Measurements from ENCODE around the gene B4GALNT3.

DNA sequence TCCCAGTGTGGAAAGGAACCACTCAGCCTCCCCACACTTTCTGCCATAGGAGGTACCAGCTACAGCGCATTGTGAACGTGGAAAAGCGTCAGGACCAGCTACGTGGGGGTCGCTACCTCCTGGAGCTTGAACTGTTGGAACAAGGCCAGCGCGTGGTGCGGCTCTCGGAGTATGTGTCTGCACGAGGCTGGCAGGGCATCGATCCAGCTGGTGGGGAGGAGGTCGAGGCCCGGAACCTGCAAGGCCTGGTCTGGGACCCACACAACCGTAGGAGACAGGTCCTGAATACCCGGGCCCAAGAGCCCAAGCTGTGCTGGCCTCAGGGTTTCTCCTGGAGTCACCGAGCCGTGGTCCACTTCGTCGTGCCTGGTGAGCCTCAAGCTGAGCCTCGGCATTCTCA is 96.8 kb downstream of the B4GALNT3 start:
- TF ChIP-seq, protein P1, sequence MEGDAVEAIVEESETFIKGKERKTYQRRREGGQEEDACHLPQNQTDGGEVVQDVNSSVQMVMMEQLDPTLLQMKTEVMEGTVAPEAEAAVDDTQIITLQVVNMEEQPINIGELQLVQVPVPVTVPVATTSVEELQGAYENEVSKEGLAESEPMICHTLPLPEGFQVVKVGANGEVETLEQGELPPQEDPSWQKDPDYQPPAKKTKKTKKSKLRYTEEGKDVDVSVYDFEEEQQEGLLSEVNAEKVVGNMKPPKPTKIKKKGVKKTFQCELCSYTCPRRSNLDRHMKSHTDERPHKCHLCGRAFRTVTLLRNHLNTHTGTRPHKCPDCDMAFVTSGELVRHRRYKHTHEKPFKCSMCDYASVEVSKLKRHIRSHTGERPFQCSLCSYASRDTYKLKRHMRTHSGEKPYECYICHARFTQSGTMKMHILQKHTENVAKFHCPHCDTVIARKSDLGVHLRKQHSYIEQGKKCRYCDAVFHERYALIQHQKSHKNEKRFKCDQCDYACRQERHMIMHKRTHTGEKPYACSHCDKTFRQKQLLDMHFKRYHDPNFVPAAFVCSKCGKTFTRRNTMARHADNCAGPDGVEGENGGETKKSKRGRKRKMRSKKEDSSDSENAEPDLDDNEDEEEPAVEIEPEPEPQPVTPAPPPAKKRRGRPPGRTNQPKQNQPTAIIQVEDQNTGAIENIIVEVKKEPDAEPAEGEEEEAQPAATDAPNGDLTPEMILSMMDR (IDR thresholded peaks at IDR 0.05): no peak
- TF ChIP-seq POLR2A (IDR thresholded peaks at IDR 0.05) (no peak), EP300 (IDR thresholded peaks at IDR 0.05) (no peak)
